ENCODE data around the gene FCMR.

The FCMR gene

DNA sequence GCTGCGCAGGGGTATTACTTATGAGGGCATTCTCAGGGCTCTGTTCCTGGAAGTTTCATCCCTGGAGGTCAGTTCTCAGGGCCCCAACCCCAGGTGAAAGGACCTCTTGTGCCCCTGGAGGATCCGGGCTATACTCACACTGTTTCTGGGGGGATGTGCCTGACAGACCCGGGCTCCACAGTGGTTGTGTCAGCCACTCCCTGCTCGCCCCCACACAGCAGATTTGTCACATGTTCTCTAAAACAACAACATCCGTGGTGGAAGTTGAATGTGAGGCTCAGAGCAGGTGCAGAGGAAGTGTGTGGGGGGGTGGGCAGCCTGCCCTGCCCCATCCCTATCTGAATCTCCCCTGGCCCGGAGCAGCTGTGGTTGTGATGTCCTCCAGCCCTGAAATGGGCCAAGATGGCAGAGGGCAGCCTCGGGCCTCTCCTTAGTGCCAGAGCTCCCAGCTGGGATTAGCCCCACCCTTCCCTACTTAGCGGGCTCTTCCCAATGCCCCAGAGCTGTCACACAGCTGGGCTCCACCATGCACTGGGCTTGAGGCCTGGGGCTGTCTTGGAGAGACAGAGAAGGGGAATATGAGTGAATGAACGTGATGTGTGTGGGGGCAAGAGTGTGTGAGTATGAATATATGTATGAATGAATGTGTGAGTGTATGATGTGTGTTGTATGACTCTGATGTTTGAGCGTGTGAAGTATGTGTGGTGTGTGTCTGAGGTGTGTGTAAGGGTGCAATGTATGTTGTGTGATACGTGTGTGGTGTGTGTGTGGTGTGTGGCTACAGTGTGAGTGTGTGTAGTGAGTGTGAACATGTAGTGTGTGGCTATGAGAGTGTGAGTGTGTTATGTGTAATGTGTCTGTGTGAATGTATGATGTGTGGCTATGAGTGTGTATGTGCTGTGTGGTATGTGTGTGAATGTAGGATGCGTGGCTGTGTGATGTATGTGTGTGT lies 1.5 kb upstream of the FCMR start:
- no peak for DNase-seq (ENCODE audit: low spot score)

DNA sequence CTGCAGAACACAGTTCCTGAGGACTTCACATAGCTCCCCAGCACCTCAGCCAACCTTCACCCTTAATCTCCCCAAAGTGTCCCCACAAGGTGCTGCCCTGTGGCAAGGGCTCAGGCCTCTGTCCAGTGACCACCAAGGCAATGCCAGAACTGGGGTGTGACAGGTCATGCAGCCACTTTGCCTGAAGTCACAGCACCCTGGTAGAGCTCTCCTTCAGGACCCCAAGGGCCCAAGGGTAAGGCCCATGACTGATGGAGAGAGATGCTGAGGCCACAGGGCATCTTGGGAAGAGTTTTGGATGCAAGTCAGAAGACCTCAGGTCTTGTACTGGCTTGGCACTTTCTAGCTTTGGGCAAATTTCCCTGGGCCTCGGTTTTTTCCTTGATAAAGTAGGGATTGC lies 783 bp upstream of the FCMR start:
- DNase-seq (ENCODE audit: low spot score), result no peak

DNA sequence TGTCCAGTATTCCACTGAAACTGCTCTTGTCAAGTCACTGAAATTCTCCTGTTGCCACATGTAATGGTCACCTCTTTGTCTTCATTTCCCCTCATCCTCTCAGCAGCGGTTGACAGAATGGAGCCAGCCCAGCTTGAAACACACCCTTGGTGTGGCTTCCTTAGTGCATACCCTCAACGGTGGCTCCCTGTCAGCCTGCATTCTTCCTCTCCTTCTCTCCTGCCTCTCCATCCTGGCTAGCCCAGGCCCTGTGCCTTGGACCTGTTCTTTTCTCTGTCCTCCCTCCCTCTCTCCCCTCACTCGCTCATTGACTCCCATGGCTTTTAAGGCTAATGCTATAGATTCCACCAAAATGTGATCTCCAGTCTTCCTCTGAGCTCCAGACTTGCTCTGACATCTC lies 3.7 kb downstream of the FCMR start:
- DNase-seq (ENCODE audit: low spot score), result no peak

DNA sequence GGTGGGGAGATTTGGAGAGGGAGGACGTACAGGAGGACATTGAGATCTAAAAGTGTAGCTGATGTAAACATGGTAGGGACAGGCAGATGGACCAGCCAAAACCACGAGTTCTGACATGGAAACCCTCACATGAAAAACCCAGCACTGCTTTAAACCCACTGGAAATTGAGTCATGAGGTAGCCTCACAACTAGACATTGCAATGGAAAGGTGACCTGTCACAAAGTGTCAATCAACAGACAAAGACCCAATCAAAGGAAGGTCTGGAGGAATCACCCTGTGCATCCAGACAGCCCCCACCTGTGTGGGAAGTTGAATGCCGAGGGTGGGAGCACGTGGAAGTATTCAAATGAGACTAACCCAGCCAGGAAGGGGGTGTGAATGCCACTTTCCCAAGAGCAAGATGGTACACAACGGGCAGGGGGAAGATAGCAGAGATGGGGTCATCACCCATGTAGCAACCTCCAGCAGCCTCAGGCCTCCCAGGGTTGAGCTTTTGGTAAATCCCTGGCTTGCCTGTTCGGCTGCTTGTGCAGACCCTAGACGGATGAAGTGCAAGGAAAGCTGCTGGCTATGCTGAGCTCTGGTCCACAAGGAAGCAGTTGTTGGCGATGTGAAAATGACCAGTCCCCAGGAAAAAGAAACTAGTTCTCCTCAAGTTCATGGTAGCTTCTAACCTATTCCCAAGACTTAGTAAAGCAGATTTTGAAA lies 5.6 kb downstream of the FCMR start:
- no peak for DNase-seq (ENCODE audit: low spot score)

DNA sequence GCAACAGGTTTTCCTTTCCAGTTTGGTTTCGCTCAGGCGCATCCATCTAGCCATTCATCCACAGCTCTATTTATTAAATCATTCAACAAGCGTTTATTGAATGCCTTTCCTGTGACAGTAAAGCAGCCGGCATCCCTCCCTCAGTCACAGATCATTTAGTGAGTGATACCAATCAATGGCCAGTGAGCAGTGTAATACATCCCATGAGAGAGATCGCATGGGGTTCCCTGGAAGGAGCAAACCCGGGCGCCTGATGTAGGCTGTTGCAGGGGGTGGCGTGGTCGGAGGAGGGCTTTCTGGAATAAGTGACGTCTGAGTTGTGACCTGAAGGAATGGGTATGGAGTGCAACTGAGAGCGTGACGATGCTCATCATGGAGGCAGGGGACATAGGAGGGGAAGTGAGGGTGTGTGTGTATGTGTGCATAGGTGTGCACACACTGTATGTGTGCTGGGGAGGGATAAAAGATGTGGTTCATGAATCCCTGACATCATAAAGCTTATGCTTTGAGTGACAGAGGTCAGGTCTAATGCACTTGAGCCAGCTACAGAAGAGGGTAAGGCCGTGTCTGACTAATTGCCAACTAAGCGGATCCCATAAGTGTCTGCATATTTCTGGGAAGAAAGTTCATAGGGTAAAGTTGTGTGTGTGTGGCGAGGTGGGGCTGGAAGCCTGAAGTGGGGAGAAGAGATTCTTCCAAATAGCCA lies 6.6 kb downstream of the FCMR start:
- no peak for DNase-seq (ENCODE audit: low spot score)

DNA sequence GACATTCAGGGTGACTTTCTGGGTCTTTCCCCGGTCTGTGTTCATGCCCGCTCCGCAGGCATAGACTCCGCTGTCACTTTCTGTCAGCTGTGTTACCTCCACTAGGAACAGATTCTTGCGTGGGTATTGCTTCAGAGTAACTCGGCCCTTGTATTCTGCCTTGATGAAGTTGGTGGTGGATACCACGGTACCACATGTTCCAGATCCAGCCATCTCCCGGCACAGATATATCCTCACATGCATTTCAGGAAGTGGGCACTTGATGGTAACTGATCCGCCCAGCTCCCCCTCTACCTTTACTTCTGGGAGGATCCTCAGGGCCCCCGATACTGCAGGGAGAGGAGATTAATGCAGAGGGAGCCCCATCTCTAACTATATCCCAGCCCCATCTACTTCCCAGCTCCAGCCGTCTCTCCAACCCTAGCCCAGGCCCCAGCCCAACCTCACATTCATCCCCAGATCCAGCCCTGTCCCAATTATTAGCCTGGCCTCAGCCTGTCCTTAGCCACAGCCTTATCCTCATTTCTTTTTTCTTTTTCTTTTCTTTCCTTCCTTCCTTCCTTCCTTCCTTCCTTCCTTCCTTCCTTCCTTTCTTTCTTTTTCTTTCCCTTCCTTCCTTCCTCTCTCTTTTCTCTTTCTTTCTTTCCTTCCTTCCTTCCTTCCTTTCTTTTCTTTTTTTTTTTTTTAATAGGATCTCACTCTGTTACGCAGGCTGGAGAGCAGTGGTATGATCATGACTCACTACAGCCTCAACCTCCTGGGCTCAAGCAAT lies 7.8 kb downstream of the FCMR start:
- DNase-seq (ENCODE audit: low spot score), result no peak

DNA sequence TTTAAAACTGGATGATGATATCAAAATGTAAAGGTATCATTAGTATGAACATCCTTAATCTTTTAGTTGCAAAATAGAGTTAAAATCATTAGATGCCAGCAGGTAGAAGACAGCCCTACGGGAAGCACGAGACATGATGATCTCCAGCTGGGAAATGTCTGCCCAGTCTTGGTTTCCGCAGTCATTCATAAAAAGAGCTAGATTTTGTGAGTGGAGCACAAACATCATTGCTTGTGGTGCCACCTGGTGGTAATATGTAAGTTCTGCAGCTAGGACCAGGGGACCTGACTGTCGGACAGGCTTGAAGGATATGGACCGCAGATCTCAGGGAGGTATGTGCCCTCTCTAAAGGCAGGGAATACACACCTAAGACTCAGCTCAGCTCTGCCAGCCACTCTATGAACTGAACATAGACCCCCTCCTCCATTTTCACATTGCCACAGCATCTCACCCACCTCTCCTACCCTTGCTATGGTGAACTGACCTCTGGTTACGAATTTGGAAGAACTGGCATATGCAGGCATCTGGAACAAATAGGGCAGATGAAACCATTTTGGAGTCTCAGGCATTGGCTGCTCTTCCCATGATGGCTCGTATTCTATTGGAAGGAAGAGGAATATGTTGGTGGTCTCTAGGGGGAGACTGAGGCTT lies 9.2 kb downstream of the FCMR start:
- peak; percentile 90 for DNase-seq (ENCODE audit: low spot score)

DNA sequence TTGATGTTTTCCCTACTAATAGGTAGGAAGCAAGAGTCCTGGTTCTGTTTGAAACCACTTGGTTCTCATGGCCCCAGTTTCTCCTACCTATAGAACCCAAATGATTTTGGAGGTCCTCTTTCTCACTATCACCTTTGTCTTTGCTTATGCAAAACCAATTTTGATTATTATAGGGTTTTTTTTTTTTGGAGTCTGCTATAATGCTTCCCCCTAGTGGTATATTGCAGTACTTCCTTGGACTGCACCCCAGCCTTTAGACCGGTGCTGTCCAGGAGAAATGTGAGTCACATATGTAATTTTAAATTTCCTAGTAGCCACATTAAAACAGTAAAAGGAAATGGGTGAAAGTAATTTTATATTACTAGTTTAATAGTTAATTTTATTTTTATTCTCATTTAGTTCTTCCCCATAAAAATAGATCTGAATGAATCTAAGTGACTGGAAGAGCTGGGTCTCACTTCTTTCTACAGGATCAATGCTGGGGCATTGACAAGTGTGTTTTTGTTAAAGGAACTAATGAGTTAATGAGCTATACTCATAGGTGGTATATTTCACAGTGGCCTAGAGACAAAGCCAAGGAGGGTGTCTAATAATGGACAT lies 10.6 kb downstream of the FCMR start:
- DNase-seq (ENCODE audit: low spot score), result peak; percentile 33

DNA sequence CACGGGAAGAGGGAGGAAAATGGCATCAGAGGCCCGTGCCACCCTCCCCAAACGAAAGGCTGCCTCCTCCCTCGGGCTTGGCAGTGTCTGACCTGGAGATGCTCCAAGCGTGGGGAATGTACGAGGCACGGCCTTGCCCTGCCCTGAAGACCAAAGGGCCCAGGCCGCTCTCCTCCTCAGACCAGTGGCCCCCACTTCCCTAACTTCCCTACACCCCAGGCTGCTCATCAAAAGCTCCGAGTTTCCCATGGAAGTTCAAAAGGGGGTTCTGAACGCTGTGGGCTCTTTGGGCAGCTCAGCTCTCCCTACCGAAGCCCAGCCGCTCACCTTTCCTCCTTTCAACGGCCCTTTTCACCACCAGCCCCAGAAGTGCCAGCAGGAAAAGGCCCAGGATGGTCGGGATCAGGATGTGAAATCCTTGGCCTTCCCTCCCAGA lies 11.8 kb downstream of the FCMR start:
- no peak for DNase-seq (ENCODE audit: low spot score)

DNA sequence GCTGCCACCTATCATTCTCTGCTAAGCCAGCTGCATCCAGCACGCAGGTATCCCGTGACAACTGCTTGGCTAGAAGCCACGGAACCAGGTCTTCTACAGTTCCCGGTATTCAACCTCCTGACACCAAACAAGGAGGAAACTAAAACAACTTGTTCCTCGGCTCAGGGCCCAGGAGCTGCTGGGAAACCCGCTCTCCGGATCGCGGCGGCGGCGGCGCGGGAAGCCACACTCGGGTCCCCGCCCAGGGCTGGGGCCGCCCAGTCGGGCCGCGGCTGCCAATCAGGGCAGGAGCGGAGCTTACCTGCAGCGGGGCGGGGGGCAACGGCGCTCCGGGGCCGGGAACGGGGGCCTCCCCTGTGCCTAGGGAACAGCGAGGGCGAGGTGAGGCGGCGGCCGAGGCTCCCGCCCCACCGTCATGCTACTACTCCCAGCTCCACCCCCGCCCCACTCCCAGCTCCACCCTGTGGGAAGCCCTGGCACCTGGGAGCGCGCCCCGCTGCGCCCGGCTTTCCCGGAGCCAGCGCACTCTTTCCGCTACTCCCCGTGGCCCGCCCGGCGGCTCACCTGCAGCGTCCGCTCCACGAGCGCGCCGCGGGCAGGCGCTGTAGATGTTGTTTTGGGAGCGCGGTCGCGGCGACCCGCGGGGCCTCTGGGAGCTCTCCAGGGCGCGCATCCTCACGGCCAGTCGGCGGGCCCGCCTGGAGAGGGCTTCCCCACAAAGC lies 12.4 kb downstream of the FCMR start:
- no peak for DNase-seq (ENCODE audit: low spot score)

DNA sequence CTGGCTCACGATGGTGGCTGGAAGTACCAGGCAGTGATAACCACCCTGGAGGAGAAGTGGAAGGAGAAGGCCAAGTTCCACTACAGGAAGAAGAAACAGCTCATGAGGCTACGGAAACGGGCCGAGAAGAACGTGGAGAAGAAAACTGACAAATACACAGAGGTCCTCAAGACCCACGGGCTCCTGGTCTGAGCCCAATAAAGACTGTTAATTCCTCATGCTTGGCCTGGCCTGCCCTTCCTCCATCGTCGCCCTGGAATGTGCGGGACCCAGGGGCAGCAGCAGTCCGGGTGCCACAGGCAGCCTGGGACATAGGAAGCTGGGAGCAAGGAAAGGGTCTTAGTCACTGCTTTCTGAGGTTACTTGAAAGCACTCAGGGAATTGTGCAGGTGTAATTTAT lies 13.7 kb downstream of the FCMR start:
- no peak for DNase-seq (ENCODE audit: low spot score)

DNA sequence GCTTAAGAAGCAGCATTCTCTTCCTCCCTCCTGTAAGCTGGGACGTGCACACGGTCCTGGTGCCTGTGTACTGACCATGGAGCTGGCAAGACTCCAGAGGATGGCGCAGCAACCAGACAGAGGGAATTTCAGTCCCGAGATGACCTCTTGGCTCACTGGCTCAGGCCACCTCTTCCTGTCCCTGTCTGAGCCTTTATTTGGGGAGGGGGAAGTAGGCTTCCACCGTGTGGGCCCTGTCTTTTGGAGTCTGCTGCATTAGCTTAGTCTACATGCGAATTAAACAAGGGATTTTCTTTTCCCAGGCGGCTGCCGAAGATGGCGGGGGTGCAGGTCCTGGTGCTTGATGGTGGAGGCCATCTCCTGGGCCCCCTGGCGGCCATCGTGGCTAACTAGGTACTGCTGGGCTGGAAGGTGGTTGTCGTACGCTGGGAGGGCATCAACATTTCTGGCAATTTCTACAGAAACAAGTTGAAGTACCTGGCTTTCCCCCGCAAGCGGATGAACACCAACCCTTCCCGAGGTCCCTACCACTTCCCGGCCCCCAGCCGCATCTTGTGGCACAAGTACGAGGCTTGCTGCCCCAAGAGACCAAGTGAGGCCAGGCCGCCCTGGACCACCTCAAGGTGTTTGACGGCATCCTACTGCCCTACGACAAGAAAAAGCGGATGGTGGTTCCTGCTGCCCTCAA lies 14.3 kb downstream of the FCMR start:
- no peak for DNase-seq (ENCODE audit: low spot score)

DNA sequence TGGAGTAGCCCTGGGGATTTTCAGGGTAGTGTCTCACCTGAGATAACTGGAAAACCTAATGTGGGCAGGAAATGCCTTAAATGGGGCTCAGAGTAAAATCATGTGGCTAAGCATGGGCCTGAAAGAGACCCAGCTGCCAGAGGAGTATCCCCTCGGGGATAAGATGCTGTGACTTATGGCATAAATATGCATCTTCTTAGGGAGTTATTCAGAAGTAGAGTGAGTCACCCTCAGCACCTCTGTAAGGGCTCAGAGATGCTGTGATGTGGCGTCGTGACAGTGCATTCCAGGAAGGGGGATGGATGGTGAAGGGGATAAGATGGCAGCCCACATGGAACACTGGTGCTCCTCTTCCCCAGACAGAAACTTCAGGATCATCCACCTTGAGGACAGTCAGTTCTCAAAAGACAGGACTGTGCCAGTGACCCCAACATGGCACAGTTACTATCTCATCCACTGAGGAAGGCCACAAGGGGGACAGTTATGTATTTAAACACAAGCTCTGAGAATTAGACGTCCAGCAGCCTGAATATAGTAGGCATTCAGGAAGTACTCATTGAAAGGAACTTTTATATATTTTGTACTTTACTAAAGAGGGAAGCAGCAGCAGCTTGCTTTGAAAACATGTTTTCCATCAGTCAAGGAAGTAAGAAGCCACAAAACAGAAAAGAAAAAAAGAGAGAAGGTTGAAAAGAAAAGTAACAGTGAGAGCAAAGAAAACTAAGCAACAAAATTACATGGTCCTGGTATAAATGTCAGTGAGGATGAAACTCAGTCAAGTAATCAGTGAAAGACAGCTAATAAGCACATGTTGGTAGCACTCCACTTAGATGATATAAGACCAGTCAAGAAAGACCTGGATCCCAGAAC lies 16.2 kb downstream of the FCMR start:
- DNase-seq (ENCODE audit: low spot score), result no peak

DNA sequence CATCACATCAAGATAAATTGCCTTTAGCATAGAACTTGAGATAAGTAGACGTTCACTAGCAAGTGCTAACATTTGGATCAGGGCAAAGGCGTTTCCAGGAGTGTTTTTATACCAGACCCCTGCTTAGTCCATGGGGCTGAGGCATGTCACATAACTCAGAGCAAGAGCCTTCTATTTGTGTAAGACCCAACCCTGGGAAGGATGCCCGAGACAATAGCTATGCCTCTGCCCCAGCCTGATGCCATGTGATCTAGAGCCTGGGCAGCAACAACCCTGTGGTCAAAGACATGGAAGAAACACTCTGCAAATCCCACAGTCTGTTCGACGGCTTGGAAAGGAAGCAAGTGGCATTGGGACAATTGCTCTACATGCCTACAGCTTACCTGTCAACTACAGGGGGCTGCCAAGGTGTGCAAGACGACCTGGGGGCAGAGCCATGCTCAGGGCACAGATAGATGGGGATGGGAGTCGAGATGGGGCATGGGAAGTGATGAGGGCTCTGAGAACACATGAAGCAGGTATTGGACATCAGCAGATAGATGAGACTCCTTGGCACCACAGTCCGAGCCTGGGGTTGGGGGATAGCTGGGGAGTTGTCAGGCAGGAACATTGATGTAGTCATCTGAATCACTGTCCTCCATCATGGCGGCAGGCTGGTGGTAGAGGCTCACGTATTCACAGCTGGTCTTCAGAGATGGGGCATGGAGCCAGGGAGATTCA lies 17.2 kb downstream of the FCMR start:
- DNase-seq (ENCODE audit: low spot score), result no peak

DNA sequence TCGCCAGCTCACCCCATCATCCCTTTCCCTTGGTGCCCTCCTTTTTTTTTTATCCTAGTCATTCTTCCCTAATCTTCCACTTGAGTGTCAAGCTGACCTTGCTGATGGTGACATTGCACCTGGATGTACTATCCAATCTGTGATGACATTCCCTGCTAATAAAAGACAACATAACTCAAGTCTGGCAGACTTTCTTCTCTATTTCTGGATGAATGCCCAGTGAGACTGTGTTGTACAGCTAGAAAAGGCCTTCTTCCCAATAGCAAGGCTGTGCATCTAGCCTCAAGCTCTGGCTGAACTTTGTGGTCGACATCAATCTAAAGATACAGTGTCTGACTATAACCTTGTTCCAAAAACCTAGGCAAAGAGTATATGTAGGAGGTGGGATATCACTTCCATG lies 18.1 kb downstream of the FCMR start:
- DNase-seq (ENCODE audit: low spot score), result no peak

DNA sequence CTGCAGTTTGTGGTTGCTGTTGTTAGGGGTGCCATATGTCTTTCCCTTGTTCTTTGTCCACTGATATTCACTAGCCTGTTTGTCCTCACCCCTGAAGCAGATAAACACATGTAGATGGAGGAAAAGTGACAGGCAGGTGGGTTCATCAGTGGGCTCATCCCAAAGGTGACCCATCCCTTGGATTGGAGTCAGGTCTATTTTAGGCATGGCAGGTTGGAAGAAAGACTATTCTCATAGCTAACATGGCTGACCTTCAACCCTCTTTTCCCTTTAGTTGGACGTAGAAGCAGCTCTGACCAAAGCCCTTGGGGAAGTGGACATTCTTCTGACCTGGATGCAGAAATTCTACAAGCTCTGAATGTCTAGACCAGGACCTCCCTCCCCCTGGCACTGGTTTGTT lies 19.0 kb downstream of the FCMR start:
- no peak for DNase-seq (ENCODE audit: low spot score)

DNA sequence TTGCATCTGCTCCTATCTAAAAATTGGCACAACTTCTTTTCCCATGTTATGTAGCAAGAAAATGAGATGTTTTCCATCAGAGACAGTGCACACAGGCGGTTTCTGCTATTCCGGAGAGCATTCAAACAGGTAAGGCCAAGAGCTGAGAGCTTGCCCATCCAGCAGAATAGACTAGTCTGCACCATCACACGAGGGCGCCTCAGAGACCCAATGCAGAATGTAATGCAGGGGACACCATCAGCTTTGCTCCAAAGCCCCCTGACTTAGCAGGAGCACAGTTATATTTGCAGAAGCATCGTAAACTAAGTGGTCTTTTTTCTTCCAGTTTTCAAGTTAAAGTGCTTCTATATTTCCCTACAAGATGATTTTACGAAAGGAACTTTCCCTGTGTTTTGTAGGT lies 19.8 kb downstream of the FCMR start:
- no peak for DNase-seq (ENCODE audit: low spot score)

DNA sequence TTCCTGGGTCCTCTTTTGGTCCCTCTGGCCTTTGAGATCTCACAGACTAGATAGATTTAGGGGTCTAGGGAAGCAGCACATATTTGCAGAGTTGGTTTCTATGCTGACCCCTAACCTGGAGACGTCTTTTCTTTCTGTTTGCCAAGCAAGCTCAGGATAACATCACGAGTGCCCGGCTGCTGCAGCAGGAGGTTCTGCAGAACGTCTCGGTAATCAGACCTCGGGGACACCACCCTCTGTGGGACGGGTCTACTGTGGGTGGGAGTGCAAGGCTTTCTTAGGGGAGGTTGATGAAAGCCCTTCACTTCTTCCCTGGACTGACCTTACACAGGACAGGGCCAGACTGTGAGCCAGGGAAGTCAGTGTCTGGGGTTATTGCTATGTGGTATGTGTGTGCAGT lies 21.6 kb downstream of the FCMR start:
- no peak for DNase-seq (ENCODE audit: low spot score)
